CD8-positive, alpha-beta memory T cell (primary cell): Measurements from ENCODE around the gene ATP5F1D. TPM values are rescaled to one million over a fixed set of nuclear protein-coding genes. Genes with fewer than 3 reads are reported as not detected.

ENCODE experiments used
- CTCF ChIA-PET: fragments of 350-600 bp; sonication (Branson Sonifier 250); formaldehyde crosslinking; loops from one replicate; lab custom pipeline; 2021; ENCODE audit warnings: antibody characterized with exemption; lab: Charles Lee
- POLR2A ChIA-PET: fragments of 350-600 bp; sonication (Branson Sonifier 250); formaldehyde crosslinking; loops from one replicate; lab custom pipeline; 2021; ENCODE audit warnings: antibody characterized with exemption; lab: Charles Lee
- DNase-seq, 5 donors: peaks; one replicate each; pipeline versions ENCODE4 v3.0.0 to v3.0.0-alpha.2; 2020 to 2022; ENCODE audit warnings: mixed read lengths in 1 of 5
- H3K27ac ChIP-seq: one replicate; pipeline ENCODE4 v1.7.0; 2013; ENCODE audit warnings: low read depth, mild to moderate bottlenecking, low read length, moderate library complexity
- H3K27me3 ChIP-seq: 2 replicates; pipeline ENCODE4 v1.7.0; 2013; ENCODE audit warnings: low read length, mild to moderate bottlenecking; ENCODE audit not compliant: insufficient read depth, poor library complexity, severe bottlenecking
- H3K36me3 ChIP-seq: 2 replicates; pipeline ENCODE4 v1.7.0; 2013; ENCODE audit warnings: mild to moderate bottlenecking, low read length, moderate library complexity; ENCODE audit not compliant: insufficient read depth
- H3K4me1 ChIP-seq: 2 replicates; pipeline ENCODE4 v1.7.0; 2013; ENCODE audit warnings: mild to moderate bottlenecking, low read length, moderate library complexity; ENCODE audit not compliant: insufficient read depth
- H3K4me3 ChIP-seq: 2 replicates; pipeline ENCODE4 v1.7.0; 2013; ENCODE audit warnings: mild to moderate bottlenecking, low read length
- H3K9me3 ChIP-seq: 2 replicates; pipeline ENCODE4 v1.7.0; 2013; ENCODE audit warnings: mild to moderate bottlenecking, low read length
- H3K27ac Mint-ChIP-seq, 8 donors: one replicate each; pipeline ENCODE4 v1.8.0; 2020 to 2021; ENCODE audit warnings: mixed read lengths in 8 of 8, mild to moderate bottlenecking in 6 of 8, inconsistent platforms in 3 of 8, moderate library complexity in 3 of 8
- H3K27me3 Mint-ChIP-seq, 2 donors: one replicate each; pipeline ENCODE4 v1.8.0; 2020 to 2021; ENCODE audit warnings: mixed read lengths in 2 of 2, mild to moderate bottlenecking in 1 of 2, moderate library complexity in 1 of 2
- H3K36me3 Mint-ChIP-seq, 3 donors: one replicate each; pipeline ENCODE4 v1.8.0; 2020 to 2021; ENCODE audit warnings: mixed read lengths in 3 of 3, inconsistent platforms in 1 of 3, mild to moderate bottlenecking in 1 of 3
- H3K4me1 Mint-ChIP-seq, 3 donors: one replicate each; pipeline ENCODE4 v1.8.0; 2020 to 2021; ENCODE audit warnings: mixed read lengths in 3 of 3, inconsistent platforms in 1 of 3, mild to moderate bottlenecking in 1 of 3
- H3K4me3 Mint-ChIP-seq, 7 donors: one replicate each; pipeline ENCODE4 v1.8.0; 2020 to 2021; ENCODE audit warnings: mixed read lengths in 7 of 7, mild to moderate bottlenecking in 6 of 7, moderate library complexity in 4 of 7, inconsistent platforms in 2 of 7
- H3K9me3 Mint-ChIP-seq, 5 donors: one replicate each; pipeline ENCODE4 v1.8.0; 2020 to 2022; ENCODE audit warnings: mixed read lengths in 5 of 5, mild to moderate bottlenecking in 3 of 5, moderate library complexity in 2 of 5, inconsistent platforms in 1 of 5
- polyA plus RNA-seq: library from polyadenylated mRNA; unstranded; fragments of 300-500 nt; fragmentation: Illumina TruSeq; gene quantifications from one replicate; pipeline ENCODE4 v1.2.3, GENCODE V29; 2021
- total RNA-seq, 2 experiments: library from RNA; stranded (reverse); gene quantifications; one replicate each; pipeline ENCODE4 v1.2.3, GENCODE V29; 2021

The ATP5F1D gene
- total and polyA plus RNA-seq, 3 experiments from 2014 or later = 179 to 271 (median 180) TPM

DNA sequence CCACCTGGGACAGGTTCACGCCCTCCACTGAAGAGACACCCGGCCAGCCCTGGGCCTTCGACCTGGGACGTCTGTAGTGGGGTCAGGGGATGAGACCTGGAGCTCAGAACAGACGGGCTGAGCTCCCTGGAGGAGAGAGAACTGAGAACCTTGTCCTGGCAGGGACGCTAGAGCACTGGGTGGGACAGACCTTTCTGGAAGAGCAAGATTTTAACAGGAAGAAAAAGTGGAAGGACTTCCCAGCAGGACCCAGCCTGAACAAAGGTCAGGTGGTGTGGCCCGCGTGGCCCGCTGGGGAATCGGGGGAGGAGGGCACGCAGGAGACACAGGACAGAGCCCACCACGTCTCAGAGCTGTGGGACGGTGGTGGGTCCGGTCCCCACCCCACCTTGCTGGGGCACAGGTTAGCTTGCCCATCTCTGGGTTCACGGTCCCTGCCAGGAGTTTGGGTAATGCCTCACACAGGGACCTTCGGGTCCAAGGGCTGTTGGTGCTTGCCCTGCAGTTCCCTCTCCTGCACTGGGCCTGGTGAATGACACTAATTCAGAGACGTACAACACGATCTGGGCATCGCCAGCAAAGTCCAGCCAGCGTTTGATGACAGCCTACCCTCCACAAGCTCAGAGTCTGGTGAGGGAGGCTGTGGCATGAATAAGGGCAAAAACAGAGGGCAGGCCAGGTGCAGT, 42.9 kb downstream of the ATP5F1D start:
- no peak overlapping the region for H3K4me3 ChIP-seq

DNA sequence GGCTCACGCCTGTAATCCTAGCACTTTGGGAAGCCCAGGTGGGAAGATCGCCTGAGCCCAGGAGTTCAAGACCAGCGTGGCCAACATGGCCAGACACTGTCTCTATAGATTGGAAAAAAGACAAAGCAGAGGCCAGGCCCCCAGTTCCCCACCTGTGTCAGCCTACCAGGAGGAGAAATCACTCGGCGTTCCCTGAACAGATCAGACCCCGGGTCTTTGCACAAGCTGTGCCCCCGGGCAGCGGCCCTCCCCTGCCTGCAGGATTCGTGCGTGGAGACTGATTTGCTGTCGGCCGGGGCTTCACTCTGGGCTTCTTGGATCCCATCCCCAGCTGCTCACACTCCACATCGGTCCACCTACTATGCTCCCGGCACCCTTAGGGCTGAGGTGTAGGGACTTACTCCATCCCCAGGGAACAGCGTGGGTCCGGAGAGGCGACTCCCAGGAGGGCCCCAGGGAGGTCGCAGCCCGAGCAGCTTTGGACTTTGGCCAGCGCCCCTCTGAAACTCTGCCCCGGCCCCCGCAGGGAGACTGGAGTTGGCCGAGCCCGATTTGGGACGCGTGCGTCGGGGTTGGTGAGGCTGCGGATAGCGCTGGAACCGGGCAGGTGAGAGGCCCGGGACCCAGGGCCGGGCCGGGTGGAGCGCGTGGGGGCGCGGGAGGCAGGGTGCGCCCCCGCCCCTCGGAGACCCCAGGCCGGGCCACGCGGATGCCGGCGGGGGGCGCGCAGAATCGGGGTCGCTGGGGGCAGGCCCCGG, 43.6 kb downstream of the ATP5F1D start:
- peak overlapping the region in 6 of 7 donors; percentile 10 to 79 (median 46) for H3K4me3 Mint-ChIP-seq
- peaks cover 4% of the 10 kb centered on the region for H3K4me1 ChIP-seq
- ChIA-PET CTCF (no interaction called here), POLR2A (no interaction called here)
- no peaks in the 10 kb centered on the region for H3K36me3 ChIP-seq
- H3K27me3 ChIP-seq = peaks cover 23% of the 10 kb centered on the region
- H3K4me3 ChIP-seq = no peak overlapping the region
- H3K27me3 Mint-ChIP-seq = peaks cover 13 to 20% of the 10 kb centered on the region in 2 donors
- peak overlapping the region in 1 of 8 donors; percentile 9 for H3K27ac Mint-ChIP-seq
- no peaks in the 10 kb centered on the region for H3K9me3 ChIP-seq
- H3K4me1 Mint-ChIP-seq = peaks cover 4 to 14% (median 7%) of the 10 kb centered on the region in 3 donors
- no peak overlapping the region for H3K27ac ChIP-seq
- peaks cover 0 to 2% (median 0%) of the 10 kb centered on the region in 3 donors for H3K36me3 Mint-ChIP-seq
- peaks cover 0 to 2% (median 0%) of the 10 kb centered on the region in 5 donors for H3K9me3 Mint-ChIP-seq
- DNase-seq = no peak

More for the DNA sequence above, 42.9 kb downstream of the ATP5F1D start:
- Mint-ChIP-seq H3K4me3 (peak overlapping the region in 5 of 7 donors; percentile 9 to 81 (median 32)), H3K27me3 (peaks cover 13 to 20% of the 10 kb centered on the region in 2 donors), H3K27ac (peak overlapping the region in 1 of 8 donors; percentile 30), H3K4me1 (peaks cover 8 to 21% (median 13%) of the 10 kb centered on the region in 3 donors), H3K36me3 (peaks cover 0 to 8% (median 2%) of the 10 kb centered on the region in 3 donors), H3K9me3 (peaks cover 0 to 2% (median 0%) of the 10 kb centered on the region in 5 donors)
- POLR2A ChIA-PET = no interaction called here
- Histone ChIP-seq H3K4me1 (peaks cover 4% of the 10 kb centered on the region), H3K9me3 (no peaks in the 10 kb centered on the region), H3K36me3 (peaks cover under 1% of the 10 kb centered on the region), H3K27me3 (peaks cover 23% of the 10 kb centered on the region), H3K27ac (no peak overlapping the region)
- CTCF ChIA-PET = no interaction called here
- DNase-seq = no peak

GRCh38 chr19:1285737-1286360, 44.3 kb downstream of the ATP5F1D start, which contains the start of gene EFNA2:
EFNA2 (plus strand) TSS chr19:1285873; CDS start chr19:1286169, 296 bp downstream.
- ChIA-PET POLR2A (no interaction called here), CTCF (no interaction called here)
- no peaks in the 10 kb centered on the region for H3K36me3 ChIP-seq
- Mint-ChIP-seq H3K36me3 (no peaks in the 10 kb centered on the region), H3K27me3 (peaks cover 13 to 20% of the 10 kb centered on the region in 2 donors), H3K27ac (peak within 1 kb of the TSS in 2 of 8 donors; percentile 9 to 29), H3K9me3 (peaks cover 0 to 2% (median 0%) of the 10 kb centered on the region in 5 donors), H3K4me1 (peaks cover 0 to 11% (median 7%) of the 10 kb centered on the region in 3 donors), H3K4me3 (peak within 1 kb of the TSS in 6 of 7 donors; percentile 16 to 79 (median 55))
- peaks cover 4% of the 10 kb centered on the region for H3K4me1 ChIP-seq
- DNase-seq = no peak
- H3K4me3 ChIP-seq = no peak within 1 kb of the TSS
- no peak within 1 kb of the TSS for H3K27ac ChIP-seq
- H3K9me3 ChIP-seq = no peaks in the 10 kb centered on the region
- H3K27me3 ChIP-seq = peaks cover 23% of the 10 kb centered on the region

- Histone ChIP-seq H3K27me3 (peaks cover 23% of the 10 kb centered on the region), H3K4me3 (no peak overlapping the region), H3K4me1 (peaks cover 4% of the 10 kb centered on the region), H3K27ac (no peak overlapping the region), H3K9me3 (no peaks in the 10 kb centered on the region), H3K36me3 (no peaks in the 10 kb centered on the region)
- POLR2A ChIA-PET = no interaction called here
- DNase-seq = no peak
- Mint-ChIP-seq H3K27me3 (peaks cover 13 to 20% of the 10 kb centered on the region in 2 donors), H3K4me3 (peak overlapping the region in 4 of 7 donors; percentile 48 to 55 (median 52)), H3K27ac (peak overlapping the region in 1 of 8 donors; percentile 29), H3K9me3 (peaks cover 0 to 2% (median 0%) of the 10 kb centered on the region in 5 donors), H3K4me1 (peaks cover 0 to 11% (median 5%) of the 10 kb centered on the region in 3 donors), H3K36me3 (no peaks in the 10 kb centered on the region)
- CTCF ChIA-PET = no interaction called here
These were observed 45.2 kb downstream of the ATP5F1D start for GRCh38 chr19:1286487-1287353.

GRCh38 chr19:1287354-1288225, 46.0 kb downstream of the ATP5F1D start:
- Histone ChIP-seq H3K4me1 (peaks cover 4% of the 10 kb centered on the region), H3K27me3 (peaks cover 27% of the 10 kb centered on the region), H3K27ac (no peak overlapping the region), H3K9me3 (no peaks in the 10 kb centered on the region), H3K4me3 (no peak overlapping the region), H3K36me3 (no peaks in the 10 kb centered on the region)
- Mint-ChIP-seq H3K4me1 (peaks cover 0 to 11% (median 5%) of the 10 kb centered on the region in 3 donors), H3K9me3 (peaks cover 0 to 2% (median 0%) of the 10 kb centered on the region in 5 donors), H3K36me3 (no peaks in the 10 kb centered on the region), H3K27ac (no peak overlapping the region), H3K27me3 (peaks cover 20 to 25% of the 10 kb centered on the region in 2 donors), H3K4me3 (no peak overlapping the region)
- no peak for DNase-seq
- ChIA-PET CTCF (no interaction called here), POLR2A (no interaction called here)

DNA sequence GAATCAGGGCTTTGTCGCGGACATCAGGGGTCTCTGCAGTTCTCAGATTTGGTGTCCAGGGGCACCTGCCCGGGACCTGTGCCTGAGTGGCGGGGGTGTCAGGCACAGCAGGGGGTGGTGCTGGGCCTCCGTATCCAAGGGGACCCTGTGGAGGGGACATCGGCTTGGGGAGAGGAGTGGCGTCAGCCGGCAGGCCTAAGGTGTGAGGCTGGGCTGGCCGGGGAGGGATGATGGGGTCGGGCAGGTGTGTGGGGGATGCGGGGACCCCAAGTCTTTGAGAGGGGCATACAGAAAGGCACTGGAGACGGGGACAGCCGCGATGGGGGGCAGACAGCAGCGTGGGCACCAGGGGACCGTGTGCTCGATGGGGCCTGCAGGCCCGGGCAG, 46.7 kb downstream of the ATP5F1D start:
- Mint-ChIP-seq H3K27ac (no peak overlapping the region), H3K36me3 (no peaks in the 10 kb centered on the region), H3K9me3 (peaks cover 0 to 2% (median 0%) of the 10 kb centered on the region in 5 donors), H3K27me3 (peaks cover 20 to 26% of the 10 kb centered on the region in 2 donors), H3K4me1 (peaks cover 0 to 11% (median 5%) of the 10 kb centered on the region in 3 donors), H3K4me3 (no peak overlapping the region)
- Histone ChIP-seq H3K4me3 (no peak overlapping the region), H3K27ac (no peak overlapping the region), H3K9me3 (no peaks in the 10 kb centered on the region), H3K27me3 (peaks cover 27% of the 10 kb centered on the region), H3K4me1 (peaks cover 4% of the 10 kb centered on the region), H3K36me3 (no peaks in the 10 kb centered on the region)
- ChIA-PET POLR2A (no interaction called here), CTCF (no interaction called here)
- no peak for DNase-seq
